Body of pancreas (tissue), 4 donors: ENCODE data around the gene TNRC18.

Source experiments
- POLR2A ChIP-seq, 3 donors: fragments of 450-650 bp; IDR thresholded peaks; one replicate each; pipeline ENCODE4 v1.6.1; 2016; ENCODE audit warnings: antibody characterized with exemption in 3 of 3, mild to moderate bottlenecking in 2 of 3
- TF ChIP-seq, protein P1 (sequence below), 7 experiments: fragments of 450-650 bp in 4 of 7; fragments of 200-600 bp in 3 of 7; sonication (generic) in 3 of 7; IDR thresholded peaks; one replicate each; pipeline ENCODE4 v1.5.1; 2016 to 2019; ENCODE audit warnings: antibody characterized with exemption in 7 of 7

- TF ChIP-seq, protein P1, sequence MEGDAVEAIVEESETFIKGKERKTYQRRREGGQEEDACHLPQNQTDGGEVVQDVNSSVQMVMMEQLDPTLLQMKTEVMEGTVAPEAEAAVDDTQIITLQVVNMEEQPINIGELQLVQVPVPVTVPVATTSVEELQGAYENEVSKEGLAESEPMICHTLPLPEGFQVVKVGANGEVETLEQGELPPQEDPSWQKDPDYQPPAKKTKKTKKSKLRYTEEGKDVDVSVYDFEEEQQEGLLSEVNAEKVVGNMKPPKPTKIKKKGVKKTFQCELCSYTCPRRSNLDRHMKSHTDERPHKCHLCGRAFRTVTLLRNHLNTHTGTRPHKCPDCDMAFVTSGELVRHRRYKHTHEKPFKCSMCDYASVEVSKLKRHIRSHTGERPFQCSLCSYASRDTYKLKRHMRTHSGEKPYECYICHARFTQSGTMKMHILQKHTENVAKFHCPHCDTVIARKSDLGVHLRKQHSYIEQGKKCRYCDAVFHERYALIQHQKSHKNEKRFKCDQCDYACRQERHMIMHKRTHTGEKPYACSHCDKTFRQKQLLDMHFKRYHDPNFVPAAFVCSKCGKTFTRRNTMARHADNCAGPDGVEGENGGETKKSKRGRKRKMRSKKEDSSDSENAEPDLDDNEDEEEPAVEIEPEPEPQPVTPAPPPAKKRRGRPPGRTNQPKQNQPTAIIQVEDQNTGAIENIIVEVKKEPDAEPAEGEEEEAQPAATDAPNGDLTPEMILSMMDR (IDR thresholded peaks at IDR 0.05): no peak
- no peak for TF ChIP-seq POLR2A (IDR thresholded peaks at IDR 0.05)
Measured at GRCh38 chr7:5442757-5443305, 19.2 kb upstream of the TNRC18 start.
